Measurements from ENCODE around the gene PLEKHO2. TPM values are rescaled to one million over a fixed set of nuclear protein-coding genes. Genes with fewer than 3 reads are reported as not detected.

PLEKHO2 gene
- total and polyA plus RNA-seq, 2 of the 13 experiments (the other 11 are each of a cell fraction or from before 2014, with no cell fraction given), result 3.8 to 4.8 TPM

- no peak for TF ChIP-seq FUBP1 (CRISPR knock-in tag; IDR thresholded peaks at IDR 0.05; ENCODE audit: borderline replicate concordance)
- TF ChIP-seq TBX2 (CRISPR knock-in tag; IDR thresholded peaks at IDR 0.05; ENCODE audit: borderline replicate concordance), result peak; percentile 40; the same call in 1 of the 2 replicates
- peak; percentile 86 for TF ChIP-seq NFYC (CRISPR knock-in tag; IDR thresholded peaks at IDR 0.05)
- TF ChIP-seq, protein P1, sequence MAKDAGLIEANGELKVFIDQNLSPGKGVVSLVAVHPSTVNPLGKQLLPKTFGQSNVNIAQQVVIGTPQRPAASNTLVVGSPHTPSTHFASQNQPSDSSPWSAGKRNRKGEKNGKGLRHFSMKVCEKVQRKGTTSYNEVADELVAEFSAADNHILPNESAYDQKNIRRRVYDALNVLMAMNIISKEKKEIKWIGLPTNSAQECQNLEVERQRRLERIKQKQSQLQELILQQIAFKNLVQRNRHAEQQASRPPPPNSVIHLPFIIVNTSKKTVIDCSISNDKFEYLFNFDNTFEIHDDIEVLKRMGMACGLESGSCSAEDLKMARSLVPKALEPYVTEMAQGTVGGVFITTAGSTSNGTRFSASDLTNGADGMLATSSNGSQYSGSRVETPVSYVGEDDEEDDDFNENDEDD (CRISPR knock-in tag; IDR thresholded peaks at IDR 0.05; ENCODE audit: borderline replicate concordance), result peak; percentile 58; the same call in 1 of the 2 replicates
- peak; percentile 83; the same call in 1 of the 2 replicates for TF ChIP-seq MXD3 (CRISPR knock-in tag; IDR thresholded peaks at IDR 0.05)
- TF ChIP-seq CREB1 (IDR thresholded peaks at IDR 0.05), result peak; percentile 36; the same call in 1 of the 2 replicates
- TF ChIP-seq CREB1 (CRISPR knock-in tag; IDR thresholded peaks at IDR 0.05), result peak; percentile 84
- peak; percentile 89 for TF ChIP-seq ZNF607 (CRISPR knock-in tag; IDR thresholded peaks at IDR 0.05; ENCODE audit: borderline replicate concordance)
- TF ChIP-seq ZNF326 (CRISPR knock-in tag; IDR thresholded peaks at IDR 0.05; ENCODE audit: borderline replicate concordance), result no peak
- no peak for TF ChIP-seq THYN1 (CRISPR knock-in tag; IDR thresholded peaks at IDR 0.05; ENCODE audit: borderline replicate concordance, low read depth)
- TF ChIP-seq SNAPC2 (CRISPR knock-in tag; IDR thresholded peaks at IDR 0.05), result 0 out of 2 replicates have a peak, but pooled peaks have one; percentile 16
- no peak for TF ChIP-seq TRAFD1 (CRISPR knock-in tag; IDR thresholded peaks at IDR 0.05; ENCODE audit: borderline replicate concordance)
- no peak for TF ChIP-seq ZNF24 (IDR thresholded peaks at IDR 0.05)
- TF ChIP-seq XBP1 (CRISPR knock-in tag; IDR thresholded peaks at IDR 0.05), result no peak
- TF ChIP-seq ZNF30 (CRISPR knock-in tag; IDR thresholded peaks at IDR 0.05), result 0 out of 2 replicates have a peak, but pooled peaks have one; percentile 27
- peak; percentile 58; the same call in 1 of the 2 replicates for TF ChIP-seq ETV6 (CRISPR knock-in tag; conservative IDR thresholded peaks at IDR 0.05)
- TF ChIP-seq, protein P2, sequence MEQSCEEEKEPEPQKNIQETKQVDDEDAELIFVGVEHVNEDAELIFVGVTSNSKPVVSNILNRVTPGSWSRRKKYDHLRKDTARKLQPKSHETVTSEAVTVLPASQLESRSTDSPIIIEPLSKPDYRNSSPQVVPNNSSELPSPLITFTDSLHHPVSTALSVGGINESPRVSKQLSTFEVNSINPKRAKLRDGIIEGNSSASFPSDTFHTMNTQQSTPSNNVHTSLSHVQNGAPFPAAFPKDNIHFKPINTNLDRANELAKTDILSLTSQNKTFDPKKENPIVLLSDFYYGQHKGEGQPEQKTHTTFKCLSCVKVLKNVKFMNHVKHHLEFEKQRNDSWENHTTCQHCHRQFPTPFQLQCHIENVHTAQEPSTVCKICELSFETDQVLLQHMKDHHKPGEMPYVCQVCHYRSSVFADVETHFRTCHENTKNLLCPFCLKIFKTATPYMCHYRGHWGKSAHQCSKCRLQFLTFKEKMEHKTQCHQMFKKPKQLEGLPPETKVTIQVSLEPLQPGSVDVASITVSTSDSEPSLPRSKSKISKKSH (CRISPR knock-in tag; IDR thresholded peaks at IDR 0.05; ENCODE audit: borderline replicate concordance), result 0 out of 2 replicates have a peak, but pooled peaks have one; percentile 24
- peak; percentile 68 for TF ChIP-seq HNRNPLL (IDR thresholded peaks at IDR 0.05; ENCODE audit: low read depth, low read length, poor library complexity, severe bottlenecking)
- 0 out of 2 replicates have a peak, but pooled peaks have one; percentile 15 for TF ChIP-seq ZNF264 (CRISPR knock-in tag; IDR thresholded peaks at IDR 0.05)
Measured at GRCh38 chr15:64825431-64826294, 16.1 kb upstream of the PLEKHO2 start, which contains the start of gene PIF1 (continued).
